Neuronal stem cell (in vitro differentiated cells): ENCODE results near the gene PREB.
A peak's percentile ranks its signal among the peaks of the same experiment; 100 is the strongest.

Experiments used
- DNase-seq: peaks from one replicate; pipeline ENCODE4 v3.0.0-alpha.2; 2013; ENCODE audit warnings: low spot score
- H2AFZ ChIP-seq: one replicate; pipeline ENCODE4 v1.6.1; 2013; ENCODE audit warnings: mild to moderate bottlenecking, low read length, inconsistent platforms
- H2AK5ac ChIP-seq: 2 replicates; pipeline ENCODE4 v1.6.1; 2013; ENCODE audit warnings: low read depth, mild to moderate bottlenecking, inconsistent platforms, low read length, moderate library complexity, mixed read lengths
- H2BK120ac ChIP-seq: 2 replicates; pipeline ENCODE4 v1.6.1; 2013; ENCODE audit warnings: low read depth, mild to moderate bottlenecking, inconsistent platforms, low read length, moderate library complexity, mixed read lengths
- H2BK12ac ChIP-seq: one replicate; pipeline ENCODE4 v1.6.1; 2013; ENCODE audit warnings: low read length, inconsistent platforms
- H2BK15ac ChIP-seq: 2 replicates; pipeline ENCODE4 v1.6.1; 2013; ENCODE audit warnings: mild to moderate bottlenecking, low read length, inconsistent platforms, mixed read lengths
- H2BK5ac ChIP-seq: one replicate; pipeline ENCODE4 v1.6.1; 2013; ENCODE audit warnings: inconsistent platforms, mild to moderate bottlenecking, low read length, moderate library complexity
- H3K14ac ChIP-seq: one replicate; pipeline ENCODE4 v1.6.1; 2013; ENCODE audit warnings: low read length, inconsistent platforms
- H3K18ac ChIP-seq: 2 replicates; pipeline ENCODE4 v1.6.1; 2013; ENCODE audit warnings: low read length, inconsistent platforms
- H3K23ac ChIP-seq: 2 replicates; pipeline ENCODE4 v1.6.1; 2013; ENCODE audit warnings: low read depth, mild to moderate bottlenecking, mixed read lengths, low read length, inconsistent platforms; ENCODE audit not compliant: poor library complexity
- H3K27ac ChIP-seq: replicated peaks from 3 replicates; pipeline ENCODE4 v1.5.1; 2013; ENCODE audit warnings: low read length, inconsistent platforms
- H3K27me3 ChIP-seq, 3 experiments: 2 replicates each; pipeline ENCODE4 v1.6.1; 2013; ENCODE audit warnings: low read length in 3 of 3, mild to moderate bottlenecking in 2 of 3, inconsistent platforms in 1 of 3, low read depth in 1 of 3, mixed read lengths in 1 of 3, moderate library complexity in 1 of 3; ENCODE audit not compliant: control insufficient read depth in 3 of 3, insufficient read depth in 3 of 3
- H3K36me3 ChIP-seq, 2 donors: replicated peaks in 1 of 2; 2 replicates each; pipeline ENCODE4 v1.6.1; 2013; ENCODE audit warnings: low read length in 2 of 2; ENCODE audit not compliant: control insufficient read depth in 2 of 2, insufficient read depth in 2 of 2
- H3K4ac ChIP-seq: 2 replicates; pipeline ENCODE4 v1.6.1; 2013; ENCODE audit warnings: inconsistent platforms, mild to moderate bottlenecking, low read length, moderate library complexity
- H3K4me1 ChIP-seq, 2 donors: 1 replicate in 1 of 2; 2 replicates in 1 of 2; pipeline ENCODE4 v1.6.1; 2013; ENCODE audit warnings: low read length in 2 of 2, low read depth in 1 of 2; ENCODE audit not compliant: control insufficient read depth in 2 of 2, insufficient read depth in 1 of 2
- H3K4me2 ChIP-seq: one replicate; pipeline ENCODE4 v1.6.1; 2013; ENCODE audit warnings: mild to moderate bottlenecking, low read length, inconsistent platforms; ENCODE audit not compliant: insufficient read depth, poor library complexity, severe bottlenecking
- H3K4me3 ChIP-seq, 2 donors: 2 replicates each; pipeline ENCODE4 v1.5.1; 2013; ENCODE audit warnings: low read length in 2 of 2, mild to moderate bottlenecking in 2 of 2, inconsistent platforms in 1 of 2, moderate library complexity in 1 of 2
- H3K79me1 ChIP-seq: one replicate; pipeline ENCODE4 v1.6.1; 2013; ENCODE audit warnings: low read depth, mild to moderate bottlenecking, inconsistent platforms, low read length, moderate library complexity
- H3K9ac ChIP-seq: one replicate; pipeline ENCODE4 v1.6.1; 2013; ENCODE audit warnings: mild to moderate bottlenecking, low read depth, low read length, inconsistent platforms; ENCODE audit not compliant: poor library complexity
- H3K9me3 ChIP-seq, 2 donors: replicated peaks in 1 of 2; 2 replicates each; pipeline versions ENCODE3 to v1.6.1; 2013; ENCODE audit warnings: low read length in 2 of 2, mild to moderate bottlenecking in 2 of 2, inconsistent platforms in 1 of 2, low read depth in 1 of 2, mixed read lengths in 1 of 2, moderate library complexity in 1 of 2; ENCODE audit not compliant: control insufficient read depth in 2 of 2, insufficient read depth in 1 of 2
- H4K8ac ChIP-seq: one replicate; pipeline ENCODE4 v1.6.1; 2013; ENCODE audit warnings: low read depth, mild to moderate bottlenecking, inconsistent platforms, low read length, moderate library complexity
- H4K91ac ChIP-seq: one replicate; pipeline ENCODE4 v1.6.1; 2013; ENCODE audit warnings: low read length, low read depth, mild to moderate bottlenecking, inconsistent platforms; ENCODE audit not compliant: poor library complexity
- WGBS, 2 donors: extraction: QIAGEN DNeasy Blood & Tissue Kit; methylation state at CpG; one replicate each; pipeline ENCODE4 v1.1.7; 2013; ENCODE audit warnings: missing lambda C conversion rate in 2 of 2, mixed read lengths in 1 of 2; ENCODE audit not compliant: insufficient read length in 2 of 2, insufficient replicate concordance in 1 of 2; ENCODE audit errors: extremely low coverage in 2 of 2; 5-methylcytosine and 5-hydroxymethylcytosine counted together

PREB gene

DNA sequence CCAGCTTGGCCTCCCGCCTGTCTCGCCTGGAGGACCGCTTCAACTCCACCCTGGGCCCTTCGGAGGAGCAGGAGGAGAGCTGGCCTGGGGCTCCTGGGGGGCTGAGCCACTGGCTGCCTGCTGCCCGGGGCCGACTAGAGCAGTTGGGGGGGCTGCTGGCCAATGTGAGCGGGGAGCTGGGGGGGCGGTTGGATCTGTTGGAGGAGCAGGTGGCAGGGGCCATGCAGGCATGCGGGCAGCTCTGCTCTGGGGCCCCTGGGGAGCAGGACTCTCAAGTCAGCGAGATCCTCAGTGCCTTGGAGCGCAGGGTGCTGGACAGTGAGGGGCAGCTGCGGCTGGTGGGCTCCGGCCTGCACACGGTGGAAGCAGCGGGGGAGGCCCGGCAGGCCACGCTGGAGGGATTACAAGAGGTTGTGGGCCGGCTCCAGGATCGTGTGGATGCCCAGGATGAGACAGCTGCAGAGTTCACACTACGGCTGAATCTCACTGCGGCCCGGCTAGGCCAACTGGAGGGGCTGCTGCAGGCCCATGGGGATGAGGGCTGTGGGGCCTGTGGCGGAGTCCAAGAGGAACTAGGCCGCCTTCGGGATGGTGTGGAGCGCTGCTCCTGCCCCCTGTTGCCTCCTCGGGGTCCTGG, 51.5 kb downstream of the PREB start:
- H3K36me3 ChIP-seq: no peaks in the 10 kb centered on the region
- peaks cover 15 to 42% of the 10 kb centered on the region in 2 donors for H3K4me1 ChIP-seq
- H3K27me3 ChIP-seq: peaks cover 0 to 6% (median 6%) of the 10 kb centered on the region in 3 experiments
- no peaks in the 10 kb centered on the region for H3K79me1 ChIP-seq
- peak overlapping the region; percentile 64 for H2BK15ac ChIP-seq
- H2BK120ac ChIP-seq: no peak overlapping the region
- H3K9ac ChIP-seq: no peak overlapping the region
- no peak overlapping the region for H4K91ac ChIP-seq
- no peak overlapping the region for H2AFZ ChIP-seq
- no peak overlapping the region for H4K8ac ChIP-seq
- no peaks in the 10 kb centered on the region for H3K9me3 ChIP-seq
- no peak overlapping the region for H3K4me3 ChIP-seq
- no peak overlapping the region for H2BK12ac ChIP-seq
- no peak for DNase-seq
- peak overlapping the region; percentile 8 for H3K18ac ChIP-seq
- no peak overlapping the region for H2BK5ac ChIP-seq
- no peak overlapping the region for H3K27ac ChIP-seq
- no peak overlapping the region for H3K14ac ChIP-seq
- no peak overlapping the region for H3K4ac ChIP-seq
- H2AK5ac ChIP-seq: peak overlapping the region; percentile 92
- H3K4me2 ChIP-seq: no peak overlapping the region
- H3K23ac ChIP-seq: no peak overlapping the region
- no CpG with 5 or more reads among the region's 27 CpGs for WGBS, 2 donors

DNA sequence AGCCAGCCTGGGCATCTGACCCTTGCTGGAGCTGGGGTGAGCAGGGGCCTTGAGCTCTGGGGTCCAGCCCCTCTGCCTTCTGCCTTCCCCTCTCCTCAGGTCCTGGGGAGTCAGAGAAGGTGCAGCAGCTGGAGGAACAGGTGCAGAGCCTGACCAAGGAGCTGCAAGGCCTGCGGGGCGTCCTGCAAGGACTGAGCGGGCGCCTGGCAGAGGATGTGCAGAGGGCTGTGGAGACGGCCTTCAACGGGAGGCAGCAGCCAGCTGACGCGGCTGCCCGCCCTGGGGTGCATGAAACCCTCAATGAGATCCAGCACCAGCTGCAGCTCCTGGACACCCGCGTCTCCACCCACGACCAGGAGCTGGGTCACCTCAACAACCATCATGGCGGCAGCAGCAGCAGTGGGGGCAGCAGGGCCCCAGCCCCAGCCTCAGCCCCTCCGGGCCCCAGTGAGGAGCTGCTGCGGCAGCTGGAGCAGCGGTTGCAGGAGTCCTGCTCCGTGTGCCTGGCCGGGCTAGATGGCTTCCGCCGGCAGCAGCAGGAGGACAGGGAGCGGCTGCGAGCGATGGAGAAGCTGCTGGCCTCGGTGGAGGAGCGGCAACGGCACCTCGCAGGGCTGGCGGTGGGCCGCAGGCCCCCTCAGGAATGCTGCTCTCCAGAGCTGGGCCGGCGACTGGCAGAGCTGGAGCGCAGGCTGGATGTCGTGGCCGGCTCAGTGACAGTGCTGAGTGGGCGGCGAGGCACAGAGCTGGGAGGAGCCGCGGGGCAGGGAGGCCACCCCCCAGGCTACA, 52.3 kb downstream of the PREB start:
- Histone ChIP-seq H3K23ac (no peak overlapping the region), H3K4me2 (no peak overlapping the region), H2BK5ac (peak overlapping the region; percentile 55), H2AFZ (no peak overlapping the region), H4K91ac (peak overlapping the region; percentile 40), H3K79me1 (no peaks in the 10 kb centered on the region), H2AK5ac (peak overlapping the region; percentile 66), H3K36me3 (no peaks in the 10 kb centered on the region), H3K4me3 (no peak overlapping the region), H3K4ac (no peak overlapping the region), H2BK15ac (peak overlapping the region; percentile 64), H3K9ac (no peak overlapping the region), H3K18ac (peak overlapping the region; percentile 33), H4K8ac (no peak overlapping the region), H2BK12ac (peak overlapping the region; percentile 59), H3K27ac (no peak overlapping the region), H3K9me3 (no peaks in the 10 kb centered on the region), H3K14ac (no peak overlapping the region), H3K27me3 (peaks cover 0 to 6% (median 0%) of the 10 kb centered on the region in 3 experiments), H3K4me1 (peaks cover 15 to 43% of the 10 kb centered on the region in 2 donors), H2BK120ac (peak overlapping the region; percentile 11)
- no CpG with 5 or more reads among the region's 38 CpGs for WGBS, 2 donors
- no peak for DNase-seq
